ENCODE results near the gene AKAP6. TPM values are rescaled to one million over a fixed set of nuclear protein-coding genes. Genes with fewer than 3 reads are reported as not detected.

The AKAP6 gene
- total and polyA plus RNA-seq, 2 of the 8 experiments (the other 6 are each of a cell fraction or from before 2014, with no cell fraction given): 0.09 to 0.89 TPM

DNA sequence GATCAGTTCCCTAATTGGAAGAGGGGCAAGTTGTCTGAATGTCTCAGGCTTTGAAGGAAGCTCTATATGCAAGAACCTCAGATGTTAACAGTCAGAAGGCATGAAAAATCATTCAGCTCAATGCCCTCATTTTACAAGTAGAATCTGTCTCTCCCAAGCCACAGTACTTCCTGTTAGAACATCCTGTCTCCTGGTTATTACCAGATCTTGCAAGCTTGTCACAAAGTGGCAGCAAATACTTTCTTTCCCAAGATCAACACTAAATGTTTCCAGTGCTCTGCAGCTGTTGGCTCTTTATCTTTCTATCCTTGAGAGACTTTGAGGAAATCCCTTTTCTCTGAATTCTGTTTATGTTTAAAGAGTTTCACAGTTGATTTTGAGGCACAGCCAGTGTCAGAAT lies 235.5 kb downstream of the AKAP6 start:
- Histone ChIP-seq H3K27me3 (replicated peaks in 1 of 4; ENCODE audit: control insufficient read depth in 3 of 4, extremely low read depth in 1 of 4, insufficient read depth in 3 of 4, low read length in 3 of 4) (no peaks in the 10 kb centered on the region), H3K4ac (replicated peaks; ENCODE audit: insufficient read length, low read depth, low read length) (no peak overlapping the region), H3K9ac (replicated peaks in 1 of 4; ENCODE audit: extremely low read depth in 1 of 4, low read depth in 3 of 4, low read length in 3 of 4) (no peak overlapping the region), H2BK120ac (replicated peaks; ENCODE audit: low read depth, low read length) (no peak overlapping the region), H3K56ac (replicated peaks; ENCODE audit: insufficient read length, low read depth, low read length) (no peak overlapping the region), H2AFZ (ENCODE audit: low read length) (no peak overlapping the region), H3K18ac (ENCODE audit: extremely low read depth, low read length) (no peak overlapping the region), H3K23ac (ENCODE audit: insufficient read length) (no peak overlapping the region), H4K8ac (ENCODE audit: extremely low read depth, insufficient read depth, low read length) (no peak overlapping the region), H3K27ac (ENCODE audit: low read depth, low read length) (no peak overlapping the region), H3K14ac (ENCODE audit: insufficient read length) (no peak overlapping the region), H3K4me2 (ENCODE audit: insufficient read depth in 1 of 2, low read depth in 2 of 2, low read length in 2 of 2) (no peak overlapping the region), H2BK12ac (ENCODE audit: low read depth, low read length) (no peak overlapping the region), H2AK5ac (ENCODE audit: low read depth, low read length) (no peak overlapping the region), H3K79me2 (ENCODE audit: control insufficient read depth in 1 of 2, insufficient read depth in 2 of 2, low read length in 2 of 2) (no peaks in the 10 kb centered on the region), H2BK5ac (ENCODE audit: low read depth, low read length) (no peak overlapping the region), H3K23me2 (ENCODE audit: low read depth, low read length) (no peaks in the 10 kb centered on the region; the same call in 1 of the 2 replicates), H2BK15ac (ENCODE audit: low read length) (no peak overlapping the region), H4K20me1 (replicated peaks in 1 of 2; ENCODE audit: control insufficient read depth in 1 of 2, insufficient read depth in 2 of 2, low read length in 2 of 2) (no peaks in the 10 kb centered on the region), H2BK20ac (ENCODE audit: low read length) (no peak overlapping the region), H3K4me1 (replicated peaks in 1 of 4; ENCODE audit: control insufficient read depth in 3 of 4, insufficient read depth in 4 of 4, low read length in 3 of 4) (peaks cover 0 to 3% (median 0%) of the 10 kb centered on the region in 4 experiments; a peak in 1 of 7 replicates), H4K5ac (ENCODE audit: insufficient read length, low read depth, low read length) (no peak overlapping the region), H3K79me1 (ENCODE audit: low read depth, low read length) (no peaks in the 10 kb centered on the region), H3K9me3 (ENCODE audit: insufficient read depth in 2 of 2, low read depth in 1 of 2, low read length in 1 of 2) (no peaks in the 10 kb centered on the region), H3K4me3 (ENCODE audit: extremely low read depth in 1 of 4, insufficient read depth in 2 of 4, low read depth in 3 of 4, low read length in 4 of 4) (no peak overlapping the region), H3K36me3 (ENCODE audit: control insufficient read depth in 2 of 4, insufficient read depth in 4 of 4, low read length in 3 of 4) (no peaks in the 10 kb centered on the region), H4K91ac (replicated peaks; ENCODE audit: insufficient read length, low read length) (no peak overlapping the region)
- no peak for FAIRE-seq
- DNase-seq (ENCODE audit: low read depth in 1 of 2, low spot score in 2 of 2): no peak
- POLR2A ChIA-PET (ENCODE audit: partially characterized antibody): no interaction called here
- CTCF ChIA-PET (ENCODE audit: partially characterized antibody): interaction anchor here (0.6 to 2.0 kb wide), 4 partner anchors 11 to 358 kb away, joined by 3 to 4 read pairs (median 4); no protein-coding TSS in a partner anchor
- no peak for TF ChIP-seq JUND (IDR thresholded peaks at IDR 0.05; ENCODE audit: low read length)
- TF ChIP-seq FOSL1 (IDR thresholded peaks at IDR 0.05; ENCODE audit: insufficient read depth, low read depth, low read length): no peak
- TF ChIP-seq TAF1 (IDR thresholded peaks at IDR 0.05; ENCODE audit: low read depth, low read length): no peak
- TF ChIP-seq TAF7 (optimal IDR thresholded peaks at IDR 0.05; ENCODE audit: borderline replicate concordance, low read depth, low read length): no peak
- TF ChIP-seq RFX5 (IDR thresholded peaks at IDR 0.05; ENCODE audit: borderline replicate concordance, low read depth, low read length): no peak
- TF ChIP-seq SAP30 (IDR thresholded peaks at IDR 0.05; ENCODE audit: insufficient read depth, insufficient replicate concordance, low read length): no peak
